Sigmoid colon (tissue), 7 donors: ENCODE measurements around the gene ABCC3. TPM values are rescaled to one million over a fixed set of nuclear protein-coding genes. Genes with fewer than 3 reads are reported as not detected.
A peak's percentile ranks its signal among the peaks of the same experiment; 100 is the strongest.

Experiments
- DNase-seq: peaks from one replicate; pipeline ENCODE4 v3.0.0-alpha.2; 2019
- H3K27ac ChIP-seq, 4 donors: fragments of 200-600 bp; sonication (generic); one replicate each; pipeline ENCODE4 v1.5.1; 2016 to 2019; ENCODE audit warnings: mild to moderate bottlenecking in 1 of 4
- H3K27me3 ChIP-seq, 3 donors: fragments of 200-600 bp; sonication (generic); one replicate each; pipeline ENCODE4 v1.5.1; 2019; ENCODE audit warnings: mild to moderate bottlenecking in 1 of 3
- H3K36me3 ChIP-seq, 4 donors: fragments of 200-600 bp; sonication (generic); one replicate each; pipeline ENCODE4 v1.5.1; 2016 to 2019
- H3K4me1 ChIP-seq, 4 donors: fragments of 200-600 bp; sonication (generic); one replicate each; pipeline ENCODE4 v1.5.1; 2017 to 2019
- H3K4me3 ChIP-seq, 4 donors: fragments of 200-600 bp; sonication (generic); one replicate each; pipeline ENCODE4 v1.5.1; 2017 to 2019; ENCODE audit warnings: mild to moderate bottlenecking in 2 of 4, moderate library complexity in 1 of 4
- H3K9me3 ChIP-seq, 4 donors: fragments of 200-600 bp in 3 of 4; sonication (generic) in 3 of 4; one replicate each; pipeline versions ENCODE4 v1.5.1 to v1.6.1; 2013 to 2019
- CTCF ChIP-seq, 4 experiments: fragments of 450-650 bp in 3 of 4; fragments of 200-600 bp in 1 of 4; IDR thresholded peaks; one replicate each; pipeline ENCODE4 v1.5.1; 2016 to 2019; ENCODE audit warnings: antibody characterized with exemption in 4 of 4, mild to moderate bottlenecking in 3 of 4, moderate library complexity in 2 of 4
- EP300 ChIP-seq, 4 donors: sonication (generic); formaldehyde crosslinking; IDR thresholded peaks; one replicate each; pipeline ENCODE4 v1.6.1; 2017; ENCODE audit warnings: antibody characterized with exemption in 4 of 4
- POLR2A ChIP-seq, 2 donors: fragments of 450-650 bp; IDR thresholded peaks; one replicate each; pipeline ENCODE4 v1.6.1; 2016; ENCODE audit warnings: antibody characterized with exemption in 2 of 2, mild to moderate bottlenecking in 2 of 2, moderate library complexity in 2 of 2
- POLR2AphosphoS5 ChIP-seq, 4 donors: sonication (generic); formaldehyde crosslinking; IDR thresholded peaks; one replicate each; pipeline ENCODE4 v1.6.1; 2017; ENCODE audit warnings: antibody characterized with exemption in 4 of 4
- WGBS, 2 donors: extraction: QIAGEN DNeasy Blood & Tissue Kit; methylation state at CpG; one replicate each; pipeline ENCODE4 v1.1.7; 2013; 5-methylcytosine and 5-hydroxymethylcytosine counted together
- intact Hi-C: fragments of 100-400 bp; cut with DNase I; formaldehyde crosslinking; loops from one replicate; pipeline ENCODE4 v1.15.1; 2023
- polyA plus RNA-seq, 3 donors: library from polyadenylated mRNA; stranded (reverse); fragments of 200-250 nt; gene quantifications; one replicate each; pipeline ENCODE4 v1.2.3, GENCODE V29; 2013
- total RNA-seq, 4 donors: library from RNA; depleted of rRNA; stranded (reverse); fragments of >200 nt; gene quantifications; one replicate each; pipeline ENCODE4 v1.1.0, GENCODE V29; 2016
- donor health status: healthy with polysubstance abuse.
- donor health status: Bipolar disorder and iron deficiency.
- donor health status: healthy.

Gene ABCC3
- total and polyA plus RNA-seq, 7 donors: 0.71 to 94.1 (median 2.6) TPM

GRCh38 chr17:50710025-50710424 lies 75.3 kb downstream of the ABCC3 start:
- no peak overlapping the region for H3K4me3 ChIP-seq
- TF ChIP-seq EP300 (IDR thresholded peaks at IDR 0.05): no peak
- no peak for TF ChIP-seq POLR2A (IDR thresholded peaks at IDR 0.05)
- TF ChIP-seq POLR2AphosphoS5 (IDR thresholded peaks at IDR 0.05): no peak
- no peak for TF ChIP-seq CTCF (IDR thresholded peaks at IDR 0.05)
- H3K27ac ChIP-seq: peak overlapping the region in 3 of 4 donors; percentile 92 to 97 (median 95)
- H3K27me3 ChIP-seq: no peaks in the 10 kb centered on the region
- DNase-seq: no peak
- H3K9me3 ChIP-seq: no peaks in the 10 kb centered on the region
- 91 to 95% methylated on average over 2 of the region's 2 CpGs for WGBS, 2 donors
- intact Hi-C loops: no loop called here
- peaks cover 0 to 42% (median 37%) of the 10 kb centered on the region in 4 donors for H3K4me1 ChIP-seq
- no peaks in the 10 kb centered on the region for H3K36me3 ChIP-seq

- WGBS, 2 donors: 91 to 93% methylated on average over 4 of the region's 4 CpGs
Observed at GRCh38 chr17:50710650-50711049, 76.0 kb downstream of the ABCC3 start.

GRCh38 chr17:50712641-50713040 lies 78.0 kb downstream of the ABCC3 start:
- DNase-seq: no peak
- intact Hi-C loops: no loop called here
- 94 to 96% methylated on average over 9 of the region's 9 CpGs for WGBS, 2 donors
- no peak overlapping the region for H3K4me3 ChIP-seq
- no peak for TF ChIP-seq POLR2AphosphoS5 (IDR thresholded peaks at IDR 0.05)
- no peak for TF ChIP-seq EP300 (IDR thresholded peaks at IDR 0.05)
- no peak for TF ChIP-seq POLR2A (IDR thresholded peaks at IDR 0.05)
- no peak for TF ChIP-seq CTCF (IDR thresholded peaks at IDR 0.05)
- no peak overlapping the region for H3K27ac ChIP-seq
- no peaks in the 10 kb centered on the region for H3K36me3 ChIP-seq
- no peaks in the 10 kb centered on the region for H3K9me3 ChIP-seq
- no peaks in the 10 kb centered on the region for H3K27me3 ChIP-seq
- peaks cover 0 to 23% (median 18%) of the 10 kb centered on the region in 4 donors for H3K4me1 ChIP-seq

More at GRCh38 chr17:50710650-50711049, 76.0 kb downstream of the ABCC3 start:
- intact Hi-C loops: no loop called here
- no peak for DNase-seq
- peaks cover 0 to 40% (median 31%) of the 10 kb centered on the region in 4 donors for H3K4me1 ChIP-seq
- H3K9me3 ChIP-seq: no peaks in the 10 kb centered on the region
- no peak overlapping the region for H3K4me3 ChIP-seq
- no peaks in the 10 kb centered on the region for H3K27me3 ChIP-seq
- TF ChIP-seq POLR2A (IDR thresholded peaks at IDR 0.05) (no peak), EP300 (IDR thresholded peaks at IDR 0.05) (no peak), POLR2AphosphoS5 (IDR thresholded peaks at IDR 0.05) (no peak)
- no peaks in the 10 kb centered on the region for H3K36me3 ChIP-seq
- H3K27ac ChIP-seq: no peak overlapping the region

- DNase-seq: no peak
- H3K4me3 ChIP-seq: no peak overlapping the region
- TF ChIP-seq EP300 (IDR thresholded peaks at IDR 0.05): no peak
- TF ChIP-seq POLR2AphosphoS5 (IDR thresholded peaks at IDR 0.05): no peak
- TF ChIP-seq POLR2A (IDR thresholded peaks at IDR 0.05): no peak
- no peak for TF ChIP-seq CTCF (IDR thresholded peaks at IDR 0.05)
- no peaks in the 10 kb centered on the region for H3K9me3 ChIP-seq
- H3K27me3 ChIP-seq: no peaks in the 10 kb centered on the region
- intact Hi-C loops: no loop called here
- 95% methylated on average over 3 of the region's 3 CpGs for WGBS, 2 donors
- no peaks in the 10 kb centered on the region for H3K36me3 ChIP-seq
- H3K27ac ChIP-seq: no peak overlapping the region
- peaks cover 0 to 5% (median 5%) of the 10 kb centered on the region in 4 donors for H3K4me1 ChIP-seq
Observed at GRCh38 chr17:50715471-50715870, 80.8 kb downstream of the ABCC3 start.

- intact Hi-C loops: no loop called here
- H3K4me3 ChIP-seq: peak within 1 kb of the TSS; percentile 70 to 98 (median 86)
- H3K4me1 ChIP-seq: peaks cover 0 to 42% (median 39%) of the 10 kb centered on the region in 4 donors
- H3K27me3 ChIP-seq: no peaks in the 10 kb centered on the region
- TF ChIP-seq POLR2AphosphoS5 (IDR thresholded peaks at IDR 0.05) (peak; percentile 89 to 95 (median 92)), EP300 (IDR thresholded peaks at IDR 0.05) (no peak), CTCF (IDR thresholded peaks at IDR 0.05) (no peak), POLR2A (IDR thresholded peaks at IDR 0.05) (peak; percentile 73 to 78)
- H3K27ac ChIP-seq: peak within 1 kb of the TSS; percentile 94 to 98 (median 96)
- peak; percentile 95 for DNase-seq
- H3K36me3 ChIP-seq: no peaks in the 10 kb centered on the region
- WGBS, 2 donors: 1% methylated on average over 76 of the region's 76 CpGs
- H3K9me3 ChIP-seq: no peaks in the 10 kb centered on the region
Observed at GRCh38 chr17:50719144-50719923, 84.7 kb downstream of the ABCC3 start, which contains the start of gene LUC7L3. Gene LUC7L3, plus strand, starts transcription at chr17:50719603. Its CDS starts 130 bp downstream, at chr17:50719733.
